WTC11 (cell line): ENCODE measurements around the gene CARMIL1. TPM values are rescaled to one million over a fixed set of nuclear protein-coding genes. Genes with fewer than 3 reads are reported as not detected.

Source experiments
- ATAC-seq: fragments of 200-7000 bp; cut with Tn5 transposase; 2 replicates; pipeline ENCODE4 v1.10.0; 2021; ENCODE audit warnings: mild to moderate bottlenecking, moderate library complexity
- CTCF ChIA-PET: fragments of 300-600 bp; sonication (Branson Sonifier 250); formaldehyde crosslinking; loops from one replicate; lab custom pipeline; 2021; ENCODE audit warnings: antibody characterized with exemption; lab: Charles Lee
- POLR2A ChIA-PET: fragments of 350-600 bp; sonication (Branson Sonifier 250); formaldehyde crosslinking; loops from one replicate; lab custom pipeline; 2021; ENCODE audit warnings: antibody characterized with exemption; lab: Charles Lee
- DNase-seq: peaks from one replicate; pipeline ENCODE4 v3.0.0; 2021; ENCODE audit warnings: low spot score
- H3K27ac Mint-ChIP-seq: 2 replicates; pipeline ENCODE4 v1.8.0; 2021; ENCODE audit warnings: mixed read lengths
- H3K27me3 Mint-ChIP-seq: 2 replicates; pipeline ENCODE4 v1.8.0; 2021; ENCODE audit warnings: low read depth, mild to moderate bottlenecking, moderate library complexity, mixed read lengths
- H3K36me3 Mint-ChIP-seq: 2 replicates; pipeline ENCODE4 v1.8.0; 2021; ENCODE audit warnings: mixed read lengths
- H3K4me1 Mint-ChIP-seq: 2 replicates; pipeline ENCODE4 v1.8.0; 2022; ENCODE audit warnings: mixed read lengths
- H3K4me3 Mint-ChIP-seq: 2 replicates; pipeline ENCODE4 v1.8.0; 2021; ENCODE audit warnings: mild to moderate bottlenecking, moderate library complexity, mixed read lengths
- H3K9me3 Mint-ChIP-seq: 2 replicates; pipeline ENCODE4 v1.8.0; 2021; ENCODE audit warnings: mixed read lengths
- CBFB ChIP-seq: sonication (generic); formaldehyde crosslinking; IDR thresholded peaks from 2 replicates; pipeline ENCODE4 v1.8.1; 2022; ENCODE audit warnings: mild to moderate bottlenecking, low read depth, missing genetic modification reagents
- CREM ChIP-seq: sonication (generic); formaldehyde crosslinking; IDR thresholded peaks from 2 replicates; pipeline ENCODE4 v1.8.1; 2022; ENCODE audit warnings: mild to moderate bottlenecking, missing genetic modification reagents, moderate library complexity
- CTCF ChIP-seq: fragments of 200-600 bp; IDR thresholded peaks from 2 replicates; pipeline ENCODE4 v1.8.0; 2022; ENCODE audit warnings: antibody characterized with exemption
- E2F4 ChIP-seq: sonication (generic); formaldehyde crosslinking; IDR thresholded peaks from 2 replicates; pipeline ENCODE4 v1.8.1; 2022; ENCODE audit warnings: low read depth, mild to moderate bottlenecking, moderate library complexity, missing genetic modification reagents, borderline replicate concordance
- ELF4 ChIP-seq: sonication (generic); formaldehyde crosslinking; IDR thresholded peaks from 2 replicates; pipeline ENCODE4 v1.8.1; 2022; ENCODE audit warnings: low read depth, mild to moderate bottlenecking, moderate library complexity, missing genetic modification reagents
- JAZF1 ChIP-seq: fragments of 250-450 bp; sonication (Bioruptor Pico); IDR thresholded peaks from 2 replicates; pipeline ENCODE4 v1.9.0; 2021; ENCODE audit warnings: moderate library complexity, mild to moderate bottlenecking, inconsistent platforms
- KAT7 ChIP-seq: sonication (generic); formaldehyde crosslinking; IDR thresholded peaks from 2 replicates; pipeline ENCODE4 v1.8.1; 2023; ENCODE audit warnings: missing genetic modification reagents, mild to moderate bottlenecking, borderline replicate concordance
- MXD4 ChIP-seq: fragments of 250-450 bp; sonication (Bioruptor Pico); IDR thresholded peaks from 2 replicates; pipeline ENCODE4 v1.8.0; 2021; ENCODE audit warnings: mild to moderate bottlenecking, moderate library complexity, borderline replicate concordance
- PREB ChIP-seq: sonication (generic); formaldehyde crosslinking; IDR thresholded peaks from 2 replicates; pipeline ENCODE4 v1.8.1; 2022; ENCODE audit warnings: mild to moderate bottlenecking, missing genetic modification reagents, moderate library complexity, borderline replicate concordance
- RORB ChIP-seq: fragments of 250-450 bp; sonication (Bioruptor Pico); IDR thresholded peaks from 2 replicates; pipeline ENCODE4 v1.9.0; 2021; ENCODE audit warnings: mild to moderate bottlenecking
- SMAD4 ChIP-seq: sonication (generic); formaldehyde crosslinking; IDR thresholded peaks from 2 replicates; pipeline ENCODE4 v1.8.0; 2022; ENCODE audit warnings: mild to moderate bottlenecking, missing genetic modification reagents
- SOX15 ChIP-seq: fragments of 250-450 bp; sonication (Bioruptor Pico); IDR thresholded peaks from 2 replicates; pipeline ENCODE4 v1.9.0; 2021; ENCODE audit warnings: mild to moderate bottlenecking
- SP1 ChIP-seq: sonication (generic); formaldehyde crosslinking; conservative IDR thresholded peaks from 2 replicates; pipeline ENCODE4 v1.8.1; 2022; ENCODE audit warnings: missing genetic modification reagents
- TCF7 ChIP-seq: sonication (generic); formaldehyde crosslinking; IDR thresholded peaks from 2 replicates; pipeline ENCODE4 v1.8.0; 2022; ENCODE audit warnings: mild to moderate bottlenecking, low read depth, missing genetic modification reagents, moderate library complexity
- ZMAT4 ChIP-seq: fragments of 250-450 bp; sonication (Bioruptor Pico); IDR thresholded peaks from 2 replicates; pipeline ENCODE4 v1.9.0; 2021; ENCODE audit warnings: mild to moderate bottlenecking
- ZNF138 ChIP-seq: sonication (generic); formaldehyde crosslinking; conservative IDR thresholded peaks from 2 replicates; pipeline ENCODE4 v1.8.1; 2022; ENCODE audit warnings: mild to moderate bottlenecking, moderate library complexity, missing genetic modification reagents
- ZNF396 ChIP-seq: fragments of 250-450 bp; sonication (Bioruptor Pico); IDR thresholded peaks from 2 replicates; pipeline ENCODE4 v1.8.0; 2021; ENCODE audit warnings: mild to moderate bottlenecking, moderate library complexity, borderline replicate concordance
- ZNF423 ChIP-seq: fragments of 250-450 bp; sonication (Bioruptor Pico); IDR thresholded peaks from 2 replicates; pipeline ENCODE4 v2.1.2; 2022; ENCODE audit warnings: mild to moderate bottlenecking, moderate library complexity
- ZNF671 ChIP-seq: fragments of 250-450 bp; sonication (Bioruptor Pico); IDR thresholded peaks from 2 replicates; pipeline ENCODE4 v1.8.0; 2021; ENCODE audit warnings: mild to moderate bottlenecking
- total RNA-seq: library from RNA; stranded (reverse); gene quantifications from 3 replicates; pipeline ENCODE4 v1.2.3, GENCODE V29; 2021
- TF ChIP-seq, protein P1 (sequence below): fragments of 250-450 bp; sonication (Bioruptor Pico); IDR thresholded peaks from 2 replicates; pipeline ENCODE4 v2.1.2; 2022; ENCODE audit warnings: mild to moderate bottlenecking, moderate library complexity
- TF ChIP-seq, protein P2 (sequence below): sonication (generic); formaldehyde crosslinking; IDR thresholded peaks from 2 replicates; pipeline ENCODE4 v1.8.1; 2022; ENCODE audit warnings: missing genetic modification reagents, borderline replicate concordance
- TF ChIP-seq, protein P3 (sequence below): fragments of 250-450 bp; sonication (Bioruptor Pico); IDR thresholded peaks from 2 replicates; pipeline ENCODE4 v1.8.0; 2021; ENCODE audit warnings: mild to moderate bottlenecking
- TF ChIP-seq, protein P4 (sequence below): sonication (generic); formaldehyde crosslinking; IDR thresholded peaks from 2 replicates; pipeline ENCODE4 v1.8.0; 2022; ENCODE audit warnings: mild to moderate bottlenecking, missing genetic modification reagents

Gene CARMIL1
- total RNA-seq, 1 experiment from 2014 or later = 36.2 TPM

GRCh38 chr6:25640446-25640845 lies 361.3 kb downstream of the CARMIL1 start (continued):
- TF ChIP-seq MXD4 (CRISPR knock-in tag) (no peak), ZNF138 (CRISPR knock-in tag) (no peak), PREB (no peak), ZNF423 (no peak), RORB (CRISPR knock-in tag) (no peak), ZNF396 (CRISPR knock-in tag) (no peak), KAT7 (no peak), ZMAT4 (CRISPR knock-in tag) (no peak), E2F4 (CRISPR knock-in tag) (no peak), SOX15 (no peak), CTCF (no peak), SP1 (CRISPR knock-in tag) (no peak), TCF7 (CRISPR knock-in tag) (no peak)

GRCh38 chr6:25640891-25641290 lies 361.7 kb downstream of the CARMIL1 start:
- Mint-ChIP-seq H3K27ac (no peak overlapping the region), H3K4me3 (no peak overlapping the region), H3K27me3 (peaks cover 43% of the 10 kb centered on the region), H3K9me3 (no peaks in the 10 kb centered on the region), H3K36me3 (no peaks in the 10 kb centered on the region), H3K4me1 (peaks cover 3% of the 10 kb centered on the region; the same call in 1 of the 2 replicates)
- DNase-seq = no peak
- POLR2A ChIA-PET = interaction anchor here (0.7 kb wide), 1 partner anchor 11 kb away, joined by 3 read pairs; the partner anchor contains the start of gene SCGN
- ATAC-seq = no peak
- CTCF ChIA-PET = interaction anchor here (1.6 kb wide), 1 partner anchor 417 kb away, joined by 4 read pairs; no protein-coding TSS in a partner anchor
- no peak for TF ChIP-seq CTCF
- TF ChIP-seq ZNF671 = no peak
- no peak for TF ChIP-seq CREM (CRISPR knock-in tag)
- TF ChIP-seq JAZF1 (CRISPR knock-in tag) = no peak
- TF ChIP-seq, protein P1, sequence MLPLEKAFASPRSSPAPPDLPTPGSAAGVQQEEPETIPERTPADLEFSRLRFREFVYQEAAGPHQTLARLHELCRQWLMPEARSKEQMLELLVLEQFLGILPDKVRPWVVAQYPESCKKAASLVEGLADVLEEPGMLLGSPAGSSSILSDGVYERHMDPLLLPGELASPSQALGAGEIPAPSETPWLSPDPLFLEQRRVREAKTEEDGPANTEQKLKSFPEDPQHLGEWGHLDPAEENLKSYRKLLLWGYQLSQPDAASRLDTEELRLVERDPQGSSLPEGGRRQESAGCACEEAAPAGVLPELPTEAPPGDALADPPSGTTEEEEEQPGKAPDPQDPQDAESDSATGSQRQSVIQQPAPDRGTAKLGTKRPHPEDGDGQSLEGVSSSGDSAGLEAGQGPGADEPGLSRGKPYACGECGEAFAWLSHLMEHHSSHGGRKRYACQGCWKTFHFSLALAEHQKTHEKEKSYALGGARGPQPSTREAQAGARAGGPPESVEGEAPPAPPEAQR (CRISPR knock-in tag) = no peak
- TF ChIP-seq, protein P2, sequence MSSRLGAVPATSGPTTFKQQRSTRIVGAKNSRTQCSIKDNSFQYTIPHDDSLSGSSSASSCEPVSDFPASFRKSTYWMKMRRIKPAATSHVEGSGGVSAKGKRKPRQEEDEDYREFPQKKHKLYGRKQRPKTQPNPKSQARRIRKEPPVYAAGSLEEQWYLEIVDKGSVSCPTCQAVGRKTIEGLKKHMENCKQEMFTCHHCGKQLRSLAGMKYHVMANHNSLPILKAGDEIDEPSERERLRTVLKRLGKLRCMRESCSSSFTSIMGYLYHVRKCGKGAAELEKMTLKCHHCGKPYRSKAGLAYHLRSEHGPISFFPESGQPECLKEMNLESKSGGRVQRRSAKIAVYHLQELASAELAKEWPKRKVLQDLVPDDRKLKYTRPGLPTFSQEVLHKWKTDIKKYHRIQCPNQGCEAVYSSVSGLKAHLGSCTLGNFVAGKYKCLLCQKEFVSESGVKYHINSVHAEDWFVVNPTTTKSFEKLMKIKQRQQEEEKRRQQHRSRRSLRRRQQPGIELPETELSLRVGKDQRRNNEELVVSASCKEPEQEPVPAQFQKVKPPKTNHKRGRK (CRISPR knock-in tag) = no peak
- TF ChIP-seq ELF4 (CRISPR knock-in tag) = no peak
- no peak for TF ChIP-seq CBFB (CRISPR knock-in tag)
- TF ChIP-seq, protein P3, sequence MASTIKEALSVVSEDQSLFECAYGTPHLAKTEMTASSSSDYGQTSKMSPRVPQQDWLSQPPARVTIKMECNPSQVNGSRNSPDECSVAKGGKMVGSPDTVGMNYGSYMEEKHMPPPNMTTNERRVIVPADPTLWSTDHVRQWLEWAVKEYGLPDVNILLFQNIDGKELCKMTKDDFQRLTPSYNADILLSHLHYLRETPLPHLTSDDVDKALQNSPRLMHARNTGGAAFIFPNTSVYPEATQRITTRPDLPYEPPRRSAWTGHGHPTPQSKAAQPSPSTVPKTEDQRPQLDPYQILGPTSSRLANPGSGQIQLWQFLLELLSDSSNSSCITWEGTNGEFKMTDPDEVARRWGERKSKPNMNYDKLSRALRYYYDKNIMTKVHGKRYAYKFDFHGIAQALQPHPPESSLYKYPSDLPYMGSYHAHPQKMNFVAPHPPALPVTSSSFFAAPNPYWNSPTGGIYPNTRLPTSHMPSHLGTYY = no peak
- TF ChIP-seq SMAD4 (CRISPR knock-in tag) = no peak
- TF ChIP-seq SP1 (CRISPR knock-in tag) = no peak
- TF ChIP-seq, protein P4, sequence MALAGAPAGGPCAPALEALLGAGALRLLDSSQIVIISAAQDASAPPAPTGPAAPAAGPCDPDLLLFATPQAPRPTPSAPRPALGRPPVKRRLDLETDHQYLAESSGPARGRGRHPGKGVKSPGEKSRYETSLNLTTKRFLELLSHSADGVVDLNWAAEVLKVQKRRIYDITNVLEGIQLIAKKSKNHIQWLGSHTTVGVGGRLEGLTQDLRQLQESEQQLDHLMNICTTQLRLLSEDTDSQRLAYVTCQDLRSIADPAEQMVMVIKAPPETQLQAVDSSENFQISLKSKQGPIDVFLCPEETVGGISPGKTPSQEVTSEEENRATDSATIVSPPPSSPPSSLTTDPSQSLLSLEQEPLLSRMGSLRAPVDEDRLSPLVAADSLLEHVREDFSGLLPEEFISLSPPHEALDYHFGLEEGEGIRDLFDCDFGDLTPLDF (CRISPR knock-in tag) = no peak
